Measurements from ENCODE around the gene TPI1. TPM values are rescaled to one million over a fixed set of nuclear protein-coding genes. Genes with fewer than 3 reads are reported as not detected.

Gene TPI1
- total RNA-seq, 1 experiment from 2014 or later = 1,177 TPM

DNA sequence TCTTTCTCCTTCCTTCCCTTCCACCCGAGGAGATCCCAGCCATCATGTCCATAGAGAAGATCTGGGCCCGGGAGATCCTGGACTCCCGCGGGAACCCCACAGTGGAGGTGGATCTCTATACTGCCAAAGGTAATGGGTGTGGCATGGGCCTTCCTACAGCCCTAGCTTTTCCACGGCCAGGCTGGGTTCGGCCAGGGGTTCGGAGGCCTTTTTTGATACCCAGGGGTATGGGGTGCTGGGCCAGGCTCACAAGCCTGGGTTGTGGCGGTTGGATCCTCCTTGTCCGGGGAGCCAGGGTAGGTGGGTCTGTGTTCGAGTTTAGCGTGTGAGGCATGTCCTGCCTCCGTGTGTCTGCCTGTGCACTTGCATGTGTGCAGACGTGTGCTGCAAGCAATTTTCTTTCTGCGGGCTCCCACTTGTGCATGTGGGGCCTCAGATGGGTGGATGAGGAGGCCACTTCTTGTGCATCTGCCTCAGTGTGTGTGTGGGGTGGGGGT lies 48.5 kb downstream of the TPI1 start:
- Histone ChIP-seq H3K23ac (ENCODE audit: insufficient read length, low read depth, low read length) (no peak overlapping the region), H2BK15ac (ENCODE audit: low read depth, low read length) (no peak overlapping the region), H3K14ac (ENCODE audit: insufficient read depth, low read length) (no peak overlapping the region), H3K23me2 (ENCODE audit: insufficient read length, low read depth, low read length, poor library complexity, severe bottlenecking) (peaks cover 16% of the 10 kb centered on the region), H2BK120ac (ENCODE audit: low read depth, low read length, poor library complexity, severe bottlenecking) (no peak overlapping the region), H3K4me2 (ENCODE audit: insufficient read depth, insufficient read length, low read length) (peak overlapping the region; percentile 70), H2AK5ac (ENCODE audit: insufficient read length, low read length) (no peak overlapping the region), H4K8ac (replicated peaks; ENCODE audit: insufficient read length, low read depth, low read length) (no peak overlapping the region), H4K5ac (ENCODE audit: insufficient read length, low read depth, low read length) (no peak overlapping the region), H2BK12ac (ENCODE audit: insufficient read length, low read depth, low read length) (no peak overlapping the region), H3K4me1 (ENCODE audit: insufficient read depth, low read length) (no peaks in the 10 kb centered on the region; the same call in 1 of the 2 replicates), H4K91ac (ENCODE audit: insufficient read length, low read depth, low read length) (no peak overlapping the region), H3K27ac (ENCODE audit: insufficient read length, low read depth, low read length) (no peak overlapping the region), H4K20me1 (ENCODE audit: control insufficient read depth, insufficient read depth, insufficient read length) (no peaks in the 10 kb centered on the region), H3K79me2 (ENCODE audit: insufficient read depth, low read length) (no peaks in the 10 kb centered on the region), H3K18ac (ENCODE audit: insufficient read length, low read depth, low read length) (no peak overlapping the region), H2BK5ac (ENCODE audit: insufficient read length, low read length) (no peak overlapping the region), H3K56ac (ENCODE audit: insufficient read length, low read depth, low read length) (no peak overlapping the region), H2AFZ (ENCODE audit: low read length) (no peak overlapping the region), H3K27me3 (ENCODE audit: insufficient read depth, low read length) (no peaks in the 10 kb centered on the region), H3K9me3 (ENCODE audit: control insufficient read depth, low read depth, low read length) (no peaks in the 10 kb centered on the region), H3T11ph (ENCODE audit: low read length) (no peak overlapping the region), H3K79me1 (ENCODE audit: insufficient read depth, low read depth, low read length, poor library complexity, severe bottlenecking) (peaks cover 6% of the 10 kb centered on the region), H3K4ac (ENCODE audit: low read depth, low read length) (no peak overlapping the region), H3K9ac (ENCODE audit: extremely low read depth, insufficient read length, low read length) (no peak overlapping the region), H2BK20ac (ENCODE audit: low read depth, low read length, poor library complexity, severe bottlenecking) (no peak overlapping the region)
- H3K27ac Mint-ChIP-seq = peak overlapping the region in 2 of 3 experiments; percentile 23 to 52; a peak in 2 of 7 replicates
- DNase-seq = no peak
- H3K4me1 Mint-ChIP-seq = peaks cover 29 to 47% of the 10 kb centered on the region in 2 experiments
- H3K27me3 Mint-ChIP-seq (ENCODE audit: low read depth) = peaks cover 17% of the 10 kb centered on the region
- peak overlapping the region; percentile 92 to 94 for H3K4me3 Mint-ChIP-seq
- H3K36me3 Mint-ChIP-seq (ENCODE audit: insufficient read depth in 1 of 3, low read depth in 3 of 3) = peaks cover 26 to 43% (median 41%) of the 10 kb centered on the region in 3 experiments
- no peak for TF ChIP-seq CTCF (conservative IDR thresholded peaks at IDR 0.05)
- no peaks in the 10 kb centered on the region for H3K9me3 Mint-ChIP-seq
- no CpG with 5 or more reads among the region's 14 CpGs for WGBS (ENCODE audit: extremely low coverage, insufficient read length, low lambda C conversion rate)
